ENCODE measurements around the gene PCGF3. TPM values are rescaled to one million over a fixed set of nuclear protein-coding genes. Genes with fewer than 3 reads are reported as not detected.

Gene PCGF3
- total and polyA plus RNA-seq, 3 donors from 2014 or later: 37.3 to 84.8 (median 84.2) TPM

- 89 to 91% methylated on average over 15 of the region's 15 CpGs for WGBS, 2 donors
- DNase-seq: no peak
- TF ChIP-seq POLR2A (IDR thresholded peaks at IDR 0.05) (no peak), CTCF (IDR thresholded peaks at IDR 0.05) (no peak)
- Histone ChIP-seq H3K4me3 (no peak overlapping the region), H3K27me3 (no peaks in the 10 kb centered on the region), H3K27ac (no peak overlapping the region), H3K9me3 (no peaks in the 10 kb centered on the region), H3K4me1 (peaks cover 11% of the 10 kb centered on the region), H3K36me3 (ENCODE audit: low read depth, missing control alignments) (no peaks in the 10 kb centered on the region)
- intact Hi-C loops (cut with DNase I; ENCODE audit: low total_unique reads): no loop called here
Observed at GRCh38 chr4:768076-768475, 62.4 kb downstream of the PCGF3 start.

GRCh38 chr4:768995-769394 lies 63.4 kb downstream of the PCGF3 start:
- TF ChIP-seq CTCF (IDR thresholded peaks at IDR 0.05) (no peak), POLR2A (IDR thresholded peaks at IDR 0.05) (no peak)
- Histone ChIP-seq H3K9me3 (no peaks in the 10 kb centered on the region), H3K36me3 (ENCODE audit: low read depth, missing control alignments) (no peaks in the 10 kb centered on the region), H3K4me3 (no peak overlapping the region), H3K27me3 (no peaks in the 10 kb centered on the region), H3K4me1 (peaks cover 14% of the 10 kb centered on the region), H3K27ac (no peak overlapping the region)
- no peak for DNase-seq
- WGBS, 2 donors: 85 to 87% methylated on average over 12 of the region's 12 CpGs
- intact Hi-C loops (cut with DNase I; ENCODE audit: low total_unique reads): no loop called here

GRCh38 chr4:769511-769910 lies 63.9 kb downstream of the PCGF3 start:
- no peaks in the 10 kb centered on the region for H3K9me3 ChIP-seq
- intact Hi-C loops (cut with DNase I; ENCODE audit: low total_unique reads): no loop called here
- H3K27me3 ChIP-seq: no peaks in the 10 kb centered on the region
- H3K4me3 ChIP-seq: no peak overlapping the region
- DNase-seq: no peak
- H3K36me3 ChIP-seq (ENCODE audit: low read depth, missing control alignments): no peaks in the 10 kb centered on the region
- H3K4me1 ChIP-seq: peaks cover 14% of the 10 kb centered on the region
- no peak for TF ChIP-seq CTCF (IDR thresholded peaks at IDR 0.05)
- TF ChIP-seq POLR2A (IDR thresholded peaks at IDR 0.05): no peak
- 87 to 93% methylated on average over 19 of the region's 19 CpGs for WGBS, 2 donors
- H3K27ac ChIP-seq: no peak overlapping the region

- H3K36me3 ChIP-seq (ENCODE audit: low read depth, missing control alignments): no peaks in the 10 kb centered on the region
- no peak for TF ChIP-seq POLR2A (IDR thresholded peaks at IDR 0.05)
- TF ChIP-seq CTCF (IDR thresholded peaks at IDR 0.05): no peak
- H3K27ac ChIP-seq: no peak overlapping the region
- intact Hi-C loops (cut with DNase I; ENCODE audit: low total_unique reads): no loop called here
- no peak for DNase-seq
- no peaks in the 10 kb centered on the region for H3K9me3 ChIP-seq
- H3K27me3 ChIP-seq: no peaks in the 10 kb centered on the region
- no peak overlapping the region for H3K4me3 ChIP-seq
- peaks cover 14% of the 10 kb centered on the region for H3K4me1 ChIP-seq
- WGBS, 2 donors: 90 to 94% methylated on average over 5 of the region's 5 CpGs
Observed at GRCh38 chr4:770022-770421, 64.4 kb downstream of the PCGF3 start.

- DNase-seq: no peak
- Histone ChIP-seq H3K27ac (peak overlapping the region in 1 of 2 donors; percentile 65), H3K4me1 (peaks cover 14% of the 10 kb centered on the region), H3K4me3 (no peak overlapping the region), H3K36me3 (ENCODE audit: low read depth, missing control alignments) (no peaks in the 10 kb centered on the region), H3K9me3 (no peaks in the 10 kb centered on the region), H3K27me3 (no peaks in the 10 kb centered on the region)
- WGBS, 2 donors: 57 to 67% methylated on average over 4 to 6 of the region's 6 CpGs
- TF ChIP-seq CTCF (IDR thresholded peaks at IDR 0.05) (no peak), POLR2A (IDR thresholded peaks at IDR 0.05) (no peak)
- intact Hi-C loops (cut with DNase I; ENCODE audit: low total_unique reads): no loop called here
Observed at GRCh38 chr4:771464-771863, 65.8 kb downstream of the PCGF3 start.

Measured in testis (tissue), 3 donors.